ENCODE data around the gene GSTP1.

DNA sequence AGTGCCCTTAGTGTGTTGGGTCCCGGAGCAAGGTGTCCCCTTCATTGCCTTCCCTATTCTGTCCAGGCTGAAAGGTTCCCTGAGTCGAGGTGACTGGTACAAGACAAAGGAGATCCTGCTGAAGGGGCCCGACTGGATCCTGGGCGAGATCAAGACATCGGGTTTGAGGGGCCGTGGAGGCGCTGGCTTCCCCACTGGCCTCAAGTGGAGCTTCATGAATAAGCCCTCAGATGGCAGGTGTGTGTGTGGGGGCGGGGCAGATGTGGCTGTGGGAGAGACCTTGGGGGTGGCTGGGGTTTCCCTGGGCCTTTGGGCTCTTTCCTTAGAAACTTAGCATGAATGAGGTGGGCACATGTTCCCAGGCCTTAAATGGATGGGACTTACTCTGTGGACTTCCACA, 24.9 kb downstream of the GSTP1 start:
- TF ChIP-seq SIN3A (IDR thresholded peaks at IDR 0.05; ENCODE audit: borderline replicate concordance, insufficient read depth, low read depth, low read length) (no peak), TCF7L2 (IDR thresholded peaks at IDR 0.05; ENCODE audit: low read depth, low read length) (no peak)
- TF ChIP-seq, protein P1, sequence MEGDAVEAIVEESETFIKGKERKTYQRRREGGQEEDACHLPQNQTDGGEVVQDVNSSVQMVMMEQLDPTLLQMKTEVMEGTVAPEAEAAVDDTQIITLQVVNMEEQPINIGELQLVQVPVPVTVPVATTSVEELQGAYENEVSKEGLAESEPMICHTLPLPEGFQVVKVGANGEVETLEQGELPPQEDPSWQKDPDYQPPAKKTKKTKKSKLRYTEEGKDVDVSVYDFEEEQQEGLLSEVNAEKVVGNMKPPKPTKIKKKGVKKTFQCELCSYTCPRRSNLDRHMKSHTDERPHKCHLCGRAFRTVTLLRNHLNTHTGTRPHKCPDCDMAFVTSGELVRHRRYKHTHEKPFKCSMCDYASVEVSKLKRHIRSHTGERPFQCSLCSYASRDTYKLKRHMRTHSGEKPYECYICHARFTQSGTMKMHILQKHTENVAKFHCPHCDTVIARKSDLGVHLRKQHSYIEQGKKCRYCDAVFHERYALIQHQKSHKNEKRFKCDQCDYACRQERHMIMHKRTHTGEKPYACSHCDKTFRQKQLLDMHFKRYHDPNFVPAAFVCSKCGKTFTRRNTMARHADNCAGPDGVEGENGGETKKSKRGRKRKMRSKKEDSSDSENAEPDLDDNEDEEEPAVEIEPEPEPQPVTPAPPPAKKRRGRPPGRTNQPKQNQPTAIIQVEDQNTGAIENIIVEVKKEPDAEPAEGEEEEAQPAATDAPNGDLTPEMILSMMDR (IDR thresholded peaks at IDR 0.05), result no peak
